IMR-90 (cell line): ENCODE measurements around the gene BRF1. TPM values are rescaled to one million over a fixed set of nuclear protein-coding genes. Genes with fewer than 3 reads are reported as not detected.

Experiments used
- ATAC-seq: fragments of 200-7000 bp; cut with Tn5 transposase; 2 replicates; pipeline ENCODE4 v1.9.1; 2020; ENCODE audit warnings: low read depth, mild to moderate bottlenecking, moderate library complexity
- BruUV-seq: library from RNA; stranded (reverse); fragments of 400-500 nt; replicated peaks from 2 replicates; lab custom pipeline; 2021; lab: Mats Ljungman, UMichigan
- CTCF ChIA-PET: fragments of 300-600 bp; formaldehyde crosslinking; extraction: SDS; loops from one replicate; lab custom pipeline; 2021; ENCODE audit warnings: antibody characterized with exemption; lab: Yijun Ruan, JAX
- POLR2A ChIA-PET: fragments of 300-600 bp; sonication (Branson Sonifier 250); formaldehyde crosslinking; loops from one replicate; lab custom pipeline; 2022; ENCODE audit warnings: antibody characterized with exemption; ENCODE audit not compliant: unreplicated experiment; lab: Charles Lee
- DNase-seq: peaks from one replicate; pipeline ENCODE4 v3.0.0; 2013
- H2AFZ ChIP-seq: replicated peaks from 2 replicates; pipeline ENCODE3; 2013; ENCODE audit warnings: low read length, mild to moderate bottlenecking; ENCODE audit not compliant: poor library complexity
- H2AK5ac ChIP-seq: 2 replicates; pipeline ENCODE4 v1.6.1; 2013; ENCODE audit warnings: low read depth, low read length, inconsistent platforms
- H2AK9ac ChIP-seq: replicated peaks from 2 replicates; pipeline ENCODE3; 2013; ENCODE audit warnings: mild to moderate bottlenecking, low read depth, low read length, moderate library complexity; ENCODE audit not compliant: poor library complexity
- H2BK120ac ChIP-seq: 2 replicates; pipeline ENCODE4 v1.6.1; 2013; ENCODE audit warnings: low read depth, low read length, inconsistent platforms
- H2BK15ac ChIP-seq: 3 replicates; pipeline ENCODE4 v1.6.1; 2013; ENCODE audit warnings: low read depth, low read length, inconsistent platforms
- H2BK20ac ChIP-seq: 2 replicates; pipeline ENCODE4 v1.6.1; 2013; ENCODE audit warnings: low read depth, mild to moderate bottlenecking, inconsistent platforms, low read length, moderate library complexity
- H2BK5ac ChIP-seq: 2 replicates; pipeline ENCODE4 v1.6.1; 2013; ENCODE audit warnings: mild to moderate bottlenecking, low read depth, low read length, inconsistent platforms; ENCODE audit not compliant: poor library complexity, severe bottlenecking
- H3K14ac ChIP-seq: replicated peaks from 2 replicates; pipeline ENCODE4 v1.6.1; 2013; ENCODE audit warnings: low read depth, low read length, inconsistent platforms
- H3K18ac ChIP-seq: 2 replicates; pipeline ENCODE4 v1.6.1; 2013; ENCODE audit warnings: low read depth, low read length, control low read depth
- H3K23ac ChIP-seq: 2 replicates; pipeline ENCODE4 v1.6.1; 2013; ENCODE audit warnings: low read depth, low read length, inconsistent platforms
- H3K27ac ChIP-seq: 2 replicates; pipeline ENCODE4 v1.5.1; 2013; ENCODE audit warnings: mild to moderate bottlenecking, control low read depth, low read length; ENCODE audit not compliant: insufficient read depth
- H3K27me3 ChIP-seq: 2 replicates; pipeline ENCODE4 v1.6.1; 2013; ENCODE audit warnings: low read length; ENCODE audit not compliant: control insufficient read depth, insufficient read depth
- H3K36me3 ChIP-seq: 2 replicates; pipeline ENCODE4 v1.6.1; 2013; ENCODE audit warnings: low read length, mixed read lengths; ENCODE audit not compliant: control insufficient read depth, insufficient read depth
- H3K4ac ChIP-seq: 2 replicates; pipeline ENCODE4 v1.6.1; 2013; ENCODE audit warnings: low read depth, low read length, inconsistent platforms
- H3K4me1 ChIP-seq: 2 replicates; pipeline ENCODE4 v1.6.1; 2013; ENCODE audit warnings: low read length, mixed read lengths; ENCODE audit not compliant: control insufficient read depth, insufficient read depth
- H3K4me2 ChIP-seq: 2 replicates; pipeline ENCODE4 v1.6.1; 2013; ENCODE audit warnings: low read depth, mild to moderate bottlenecking, control low read depth, low read length, moderate library complexity
- H3K4me3 ChIP-seq: 2 replicates; pipeline ENCODE4 v1.5.1; 2013; ENCODE audit warnings: low read depth, mild to moderate bottlenecking, control low read depth, low read length, moderate library complexity; ENCODE audit not compliant: insufficient read depth
- H3K56ac ChIP-seq: 2 replicates; pipeline ENCODE4 v1.6.1; 2013; ENCODE audit warnings: low read length, inconsistent platforms; ENCODE audit not compliant: insufficient read depth; ENCODE audit errors: extremely low read depth
- H3K79me1 ChIP-seq, 2 experiments: 2 replicates each; pipeline ENCODE4 v1.6.1; 2013; ENCODE audit warnings: low read length in 2 of 2, inconsistent platforms in 1 of 2, low read depth in 1 of 2
- H3K9ac ChIP-seq: 2 replicates; pipeline ENCODE4 v1.6.1; 2013; ENCODE audit warnings: low read depth, low read length, control low read depth
- H3K9me1 ChIP-seq: 2 replicates; pipeline ENCODE4 v1.6.1; 2013; ENCODE audit warnings: low read length, inconsistent platforms; ENCODE audit not compliant: insufficient read depth
- H3K9me3 ChIP-seq: 2 replicates; pipeline ENCODE4 v1.6.1; 2013; ENCODE audit warnings: low read length; ENCODE audit not compliant: control insufficient read depth, insufficient read depth
- H4K20me1 ChIP-seq: 2 replicates; pipeline ENCODE4 v1.6.1; 2013; ENCODE audit warnings: low read length, inconsistent platforms; ENCODE audit not compliant: insufficient read depth
- H4K5ac ChIP-seq: 2 replicates; pipeline ENCODE4 v1.6.1; 2013; ENCODE audit warnings: mild to moderate bottlenecking, low read depth, low read length, control low read depth
- H4K8ac ChIP-seq, 2 experiments: 2 replicates each; pipeline ENCODE4 v1.6.1; 2013; ENCODE audit warnings: low read depth in 2 of 2, low read length in 2 of 2, control low read depth in 1 of 2, inconsistent platforms in 1 of 2
- H4K91ac ChIP-seq: 2 replicates; pipeline ENCODE4 v1.6.1; 2013; ENCODE audit warnings: low read depth, low read length, inconsistent platforms; ENCODE audit not compliant: insufficient read depth
- BHLHE40 ChIP-seq: fragments of 150-350 bp; IDR thresholded peaks from 2 replicates; pipeline ENCODE4 v1.6.1; 2016; ENCODE audit warnings: mild to moderate bottlenecking, low read depth, low read length
- FOS ChIP-seq: fragments of 150-350 bp; IDR thresholded peaks from 2 replicates; pipeline ENCODE4 v1.6.1; 2016; ENCODE audit warnings: low read depth, low read length
- MAZ ChIP-seq: IDR thresholded peaks from 2 replicates; pipeline ENCODE4 v1.6.1; 2012; ENCODE audit warnings: low read depth, mild to moderate bottlenecking, low read length, improper control_type of control experiment, moderate library complexity, borderline replicate concordance
- MXI1 ChIP-seq: IDR thresholded peaks from 2 replicates; pipeline ENCODE4 v1.6.1; 2012; ENCODE audit warnings: low read depth, mild to moderate bottlenecking, low read length, moderate library complexity, borderline replicate concordance
- WGBS, 2 experiments: methylation state at CpG; one replicate each; pipeline versions ENCODE4 v1.1.5 to v1.1.7; 2013; ENCODE audit warnings: missing lambda C conversion rate in 2 of 2; ENCODE audit not compliant: insufficient read length in 1 of 2; ENCODE audit errors: extremely low coverage in 2 of 2; 5-methylcytosine and 5-hydroxymethylcytosine counted together
- dilution Hi-C: fragments of 300-500 bp; cut with HindIII; formaldehyde crosslinking; loops from one replicate; pipeline ENCODE4 v1.14.3; 2018; ENCODE audit warnings: low sequenced_read_pairs; ENCODE audit not compliant: unreplicated experiment
- in situ Hi-C: fragments of 300-500 bp; cut with MboI; formaldehyde crosslinking; loops from 3 replicates; pipeline ENCODE4 v1.14.3; 2019; ENCODE audit warnings: low sequenced_read_pairs, inconsistent platforms, mixed read lengths
- intact Hi-C: fragments of 100-400 bp; cut with micrococcal nuclease; formaldehyde crosslinking; loops from 2 replicates; pipeline ENCODE4 v1.10.0; 2022
- polyA plus RNA-seq, 3 experiments: library from polyadenylated mRNA; depleted of rRNA; stranded (reverse); fragments of >200 nt; gene quantifications; 2 replicates each; pipeline ENCODE4 v1.2.3, GENCODE V29; 2012; ENCODE audit warnings: low replicate concordance in 1 of 3
- total RNA-seq: library from RNA; depleted of rRNA; stranded (reverse); fragments of >200 nt; gene quantifications from 2 replicates; pipeline ENCODE4 v1.2.3, GENCODE V29; 2012
- TF ChIP-seq, protein P1 (sequence below): conservative IDR thresholded peaks from 2 replicates; pipeline ENCODE4 v1.5.1; 2012; ENCODE audit warnings: mild to moderate bottlenecking, low read depth, low read length, improper control_type of control experiment
- TF ChIP-seq, protein P2 (sequence below): fragments of 150-350 bp; IDR thresholded peaks from 2 replicates; pipeline ENCODE4 v1.6.1; 2017; ENCODE audit warnings: mild to moderate bottlenecking, antibody characterized with exemption, low read length, low read depth

BRF1 gene
- total and polyA plus RNA-seq, 2 of the 4 experiments (the other 2 are of a cell fraction): 12.4 to 16.7 TPM

- Histone ChIP-seq H3K4me2 (no peak overlapping the region), H2BK120ac (no peak overlapping the region), H2BK20ac (no peak overlapping the region), H2AK5ac (no peak overlapping the region), H3K18ac (no peak overlapping the region), H3K4ac (no peak overlapping the region), H3K4me3 (no peak overlapping the region), H2BK5ac (no peak overlapping the region), H3K56ac (no peak overlapping the region), H3K9me3 (no peaks in the 10 kb centered on the region), H3K27ac (no peak overlapping the region), H3K36me3 (no peaks in the 10 kb centered on the region), H2AK9ac (peak overlapping the region; percentile 42), H3K14ac (no peak overlapping the region), H3K9me1 (no peaks in the 10 kb centered on the region), H4K5ac (no peak overlapping the region), H2BK15ac (no peak overlapping the region), H4K20me1 (peaks cover 9% of the 10 kb centered on the region), H2AFZ (no peak overlapping the region), H3K4me1 (peaks cover 3% of the 10 kb centered on the region; the same call in 1 of the 2 replicates), H3K27me3 (peaks cover 22% of the 10 kb centered on the region), H3K79me1 (no peaks in the 10 kb centered on the region), H3K9ac (no peak overlapping the region), H3K23ac (no peak overlapping the region), H4K91ac (no peak overlapping the region), H4K8ac (no peak overlapping the region)
- BruUV-seq: no TSS peak
- dilution Hi-C loops: no loop called here
- no peak for TF ChIP-seq FOS
- TF ChIP-seq MXI1: no peak
- no peak for TF ChIP-seq BHLHE40
- TF ChIP-seq, protein P1, sequence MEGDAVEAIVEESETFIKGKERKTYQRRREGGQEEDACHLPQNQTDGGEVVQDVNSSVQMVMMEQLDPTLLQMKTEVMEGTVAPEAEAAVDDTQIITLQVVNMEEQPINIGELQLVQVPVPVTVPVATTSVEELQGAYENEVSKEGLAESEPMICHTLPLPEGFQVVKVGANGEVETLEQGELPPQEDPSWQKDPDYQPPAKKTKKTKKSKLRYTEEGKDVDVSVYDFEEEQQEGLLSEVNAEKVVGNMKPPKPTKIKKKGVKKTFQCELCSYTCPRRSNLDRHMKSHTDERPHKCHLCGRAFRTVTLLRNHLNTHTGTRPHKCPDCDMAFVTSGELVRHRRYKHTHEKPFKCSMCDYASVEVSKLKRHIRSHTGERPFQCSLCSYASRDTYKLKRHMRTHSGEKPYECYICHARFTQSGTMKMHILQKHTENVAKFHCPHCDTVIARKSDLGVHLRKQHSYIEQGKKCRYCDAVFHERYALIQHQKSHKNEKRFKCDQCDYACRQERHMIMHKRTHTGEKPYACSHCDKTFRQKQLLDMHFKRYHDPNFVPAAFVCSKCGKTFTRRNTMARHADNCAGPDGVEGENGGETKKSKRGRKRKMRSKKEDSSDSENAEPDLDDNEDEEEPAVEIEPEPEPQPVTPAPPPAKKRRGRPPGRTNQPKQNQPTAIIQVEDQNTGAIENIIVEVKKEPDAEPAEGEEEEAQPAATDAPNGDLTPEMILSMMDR: no peak
- TF ChIP-seq, protein P2, sequence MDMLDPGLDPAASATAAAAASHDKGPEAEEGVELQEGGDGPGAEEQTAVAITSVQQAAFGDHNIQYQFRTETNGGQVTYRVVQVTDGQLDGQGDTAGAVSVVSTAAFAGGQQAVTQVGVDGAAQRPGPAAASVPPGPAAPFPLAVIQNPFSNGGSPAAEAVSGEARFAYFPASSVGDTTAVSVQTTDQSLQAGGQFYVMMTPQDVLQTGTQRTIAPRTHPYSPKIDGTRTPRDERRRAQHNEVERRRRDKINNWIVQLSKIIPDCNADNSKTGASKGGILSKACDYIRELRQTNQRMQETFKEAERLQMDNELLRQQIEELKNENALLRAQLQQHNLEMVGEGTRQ: no peak
- TF ChIP-seq MAZ: no peak
- CTCF ChIA-PET: interaction anchor here (1.3 kb wide), 1 partner anchor 151 kb away, joined by 6 read pairs; no protein-coding TSS in a partner anchor
- in situ Hi-C loops: loop anchor here (5.0 kb wide), 1 partner anchor 81 kb away; no protein-coding TSS in a partner anchor
- intact Hi-C loops: no loop called here
- DNase-seq: no peak
- ATAC-seq: no peak
- 66% methylated on average over 20 of the region's 28 CpGs; no CpG with 5 or more reads in 1 of the 2 experiments for WGBS, 2 experiments
- POLR2A ChIA-PET: no interaction called here
These were observed 99.5 kb downstream of the BRF1 start for GRCh38 chr14:105201156-105201924.
